Motor neuron (in vitro differentiated cells): ENCODE measurements around the gene S1PR2. TPM values are rescaled to one million over a fixed set of nuclear protein-coding genes. Genes with fewer than 3 reads are reported as not detected.
A peak's percentile ranks its signal among the peaks of the same experiment; 100 is the strongest.
"Not testable (repeated sequence)": the region's sequence is repeated elsewhere in the genome, so short reads cannot be mapped to it uniquely, and the experiment has no call there.

Experiments used
- ATAC-seq, 8 experiments: fragments of 200-7000 bp; cut with Tn5 transposase; replicated peaks in 6 of 8; 2 replicates each; pipeline ENCODE4 v1.8.0; 2021; ENCODE audit warnings: mild to moderate bottlenecking in 8 of 8, moderate library complexity in 8 of 8
- H3K27ac ChIP-seq, 2 donors: fragments of 250-450 bp; sonication (Bioruptor Pico); 2 replicates each; pipeline ENCODE4 v1.9.0; 2021; ENCODE audit warnings: antibody characterized with exemption in 2 of 2, mild to moderate bottlenecking in 2 of 2, moderate library complexity in 1 of 2
- H3K4me1 ChIP-seq, 2 donors: fragments of 250-450 bp; sonication (Bioruptor Pico); replicated peaks in 1 of 2; 2 replicates each; pipeline ENCODE4 v1.6.1; 2021; ENCODE audit warnings: antibody characterized with exemption in 2 of 2, mild to moderate bottlenecking in 2 of 2, moderate library complexity in 1 of 2
- H3K4me3 ChIP-seq, 5 donors: fragments of 250-450 bp; sonication (Bioruptor Pico); 2 replicates each; pipeline ENCODE4 v1.9.0; 2021; ENCODE audit warnings: antibody characterized with exemption in 5 of 5, mild to moderate bottlenecking in 5 of 5, moderate library complexity in 4 of 5
- WGBS, 10 experiments: fragments of 450-650 bp; shearing (Covaris generic); methylation state at CpG; one replicate each; pipeline ENCODE4 v1.0.0; 2022; 5-methylcytosine and 5-hydroxymethylcytosine counted together
- in situ Hi-C, 9 experiments: fragments of 400-800 bp; cut with MboI; loops; one replicate each; pipeline ENCODE4 v1.15.0; 2021; ENCODE audit warnings: low sequenced_read_pairs in 9 of 9, low pct_unique_long_range_greater_than_20kb in 2 of 9; ENCODE audit not compliant: unreplicated experiment in 9 of 9
- total RNA-seq, 8 experiments: library from RNA; unstranded; fragments of 300-600 nt; gene quantifications; 2 replicates each; pipeline versions ENCODE4 v1.2.3 to v1.2.4, GENCODE V29; 2022

S1PR2 gene
- total RNA-seq, 8 experiments from 2014 or later = 1.5 to 14.8 (median 10.1) TPM

DNA sequence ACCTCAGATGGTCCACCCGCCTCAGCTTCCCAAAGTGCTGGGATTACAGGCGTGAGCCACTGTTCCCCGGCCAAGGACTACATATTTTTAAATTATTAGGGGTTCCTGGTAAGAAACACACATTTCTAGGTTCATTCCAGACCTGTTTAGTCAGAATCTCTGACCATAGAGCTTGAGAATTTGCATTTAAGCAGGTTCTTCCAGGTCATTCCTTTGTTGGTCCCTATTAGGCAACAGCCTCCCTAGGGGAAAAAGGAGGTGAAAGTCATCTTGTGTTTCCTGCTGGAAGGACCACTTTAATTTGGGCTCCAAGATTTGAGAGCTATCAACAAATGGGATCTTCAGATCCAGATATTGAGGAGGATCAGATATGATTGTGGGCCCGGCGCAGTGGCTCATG is 16.3 kb downstream of the S1PR2 start:
- no peak overlapping the region for H3K4me3 ChIP-seq
- in situ Hi-C loops = no loop called here
- ATAC-seq = no peak
- WGBS, 10 experiments = 70 to 100% (median 92%) methylated on average over 1 to 5 of the region's 5 CpGs; no CpG with 5 or more reads in 3 of the 10 experiments
- no peaks in the 10 kb centered on the region for H3K4me1 ChIP-seq
- H3K27ac ChIP-seq = no peak overlapping the region

GRCh38 chr19:10211691-10212090 is 19.4 kb downstream of the S1PR2 start:
- 51 to 90% (median 75%) methylated on average over 1 to 5 of the region's 6 CpGs; no CpG with 5 or more reads in 4 of the 10 experiments for WGBS, 10 experiments
- no peak overlapping the region for H3K4me3 ChIP-seq

DNA sequence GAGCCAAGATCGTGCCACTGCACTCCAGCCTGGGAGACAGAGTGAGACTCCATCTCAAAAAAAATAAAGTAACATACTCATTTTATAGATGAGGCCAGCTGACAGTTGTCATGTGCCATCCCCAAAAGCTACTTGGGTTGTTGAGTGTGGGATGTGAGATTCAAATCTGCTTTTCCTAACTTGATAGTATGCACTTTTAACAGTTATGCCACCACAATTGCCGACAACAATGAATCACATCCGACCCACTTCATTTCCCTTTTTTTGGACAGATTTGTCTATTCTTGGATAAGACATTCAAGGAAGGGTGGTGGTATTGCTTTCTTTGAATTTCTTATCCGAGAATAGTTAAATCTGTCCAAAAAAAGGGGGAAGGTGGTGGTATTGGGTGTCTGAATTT is 20.1 kb downstream of the S1PR2 start:
- Histone ChIP-seq H3K27ac (no peak overlapping the region), H3K4me1 (no peaks in the 10 kb centered on the region), H3K4me3 (no peak overlapping the region)
- in situ Hi-C loops = no loop called here
- 50 to 100% (median 83%) methylated on average over 1 to 4 of the region's 4 CpGs; no CpG with 5 or more reads in 2 of the 10 experiments for WGBS, 10 experiments
- no peak for ATAC-seq

More at GRCh38 chr19:10211691-10212090, 19.4 kb downstream of the S1PR2 start:
- Histone ChIP-seq H3K27ac (no peak overlapping the region), H3K4me1 (no peaks in the 10 kb centered on the region)
- ATAC-seq = no peak
- in situ Hi-C loops = no loop called here

- 17 to 65% (median 41%) methylated on average over 1 to 4 of the region's 4 CpGs; no CpG with 5 or more reads in 1 of the 10 experiments for whole genome bisulfite sequencing, 10 experiments
- Histone ChIP-seq H3K27ac (no peak overlapping the region), H3K4me3 (no peak overlapping the region), H3K4me1 (no peaks in the 10 kb centered on the region)
- peak in 2 of 8 experiments; percentile 59 to 70 for ATAC-seq
- in situ Hi-C loops = no loop called here
These were observed 21.8 kb downstream of the S1PR2 start for GRCh38 chr19:10209315-10209714.

DNA sequence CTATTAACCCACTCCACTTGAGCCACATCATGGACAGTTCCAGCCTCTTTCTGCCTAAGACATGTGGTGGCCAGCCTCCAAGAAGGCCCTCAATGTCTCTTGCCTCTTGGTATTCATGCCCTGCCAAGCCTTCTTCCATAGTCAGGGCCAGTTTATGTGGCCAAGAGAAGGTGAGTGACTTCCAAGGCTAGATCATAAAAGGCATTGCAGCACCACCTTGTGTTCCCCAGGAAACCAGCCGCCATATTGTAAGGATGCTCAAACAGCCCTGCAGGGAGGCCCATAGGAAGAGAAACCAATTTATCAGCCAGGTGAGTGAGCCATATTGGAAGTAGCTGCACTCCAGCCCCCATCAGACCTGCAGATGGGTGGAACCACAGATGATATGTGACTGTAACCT is 24.1 kb downstream of the S1PR2 start:
- Histone ChIP-seq H3K4me1 (no peaks in the 10 kb centered on the region), H3K27ac (no peak overlapping the region), H3K4me3 (no peak overlapping the region)
- in situ Hi-C loops = no loop called here
- no peak for ATAC-seq
- 80 to 100% (median 100%) methylated on average over 1 of the region's 1 CpG; no CpG with 5 or more reads in 7 of the 10 experiments for WGBS, 10 experiments

DNA sequence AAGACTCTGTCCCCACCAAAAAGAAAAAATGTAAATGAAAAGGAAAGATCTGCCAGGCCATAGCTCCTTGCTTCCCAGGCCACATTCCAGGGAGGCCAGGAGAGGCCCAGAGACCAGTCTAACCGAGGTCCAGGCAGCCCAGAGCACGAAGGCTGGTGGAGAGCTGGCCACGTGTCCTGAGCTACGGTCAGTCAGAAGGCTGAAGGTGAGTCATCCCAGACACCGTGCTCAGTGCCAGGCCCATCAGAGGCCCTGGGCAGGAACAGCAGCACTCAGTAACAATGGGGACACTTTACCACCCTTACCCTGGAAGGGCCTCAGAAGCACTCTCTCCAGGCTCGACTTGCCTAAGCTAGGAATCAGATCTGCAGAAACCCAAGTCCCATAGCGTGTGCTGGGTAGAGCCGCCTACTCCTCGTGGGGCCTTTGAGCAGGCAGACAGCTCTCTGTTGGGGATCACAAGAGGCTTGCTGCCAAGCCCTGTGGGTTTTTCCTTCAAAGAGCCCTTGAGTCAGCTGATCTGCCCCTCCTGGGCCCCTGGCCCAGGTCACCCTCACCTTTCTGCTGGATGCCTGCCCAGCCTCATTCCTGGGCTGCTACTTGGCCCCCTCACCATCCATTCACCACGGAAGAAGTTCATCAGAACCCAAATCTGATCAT is 24.8 kb downstream of the S1PR2 start:
- peak in 7 of 8 experiments; percentile 38 to 90 (median 46) for ATAC-seq
- in situ Hi-C loops = no loop called here
- WGBS, 10 experiments = 66 to 100% (median 82%) methylated on average over 1 to 6 of the region's 10 CpGs; no CpG with 5 or more reads in 5 of the 10 experiments
- H3K27ac ChIP-seq = no peak overlapping the region
- H3K4me3 ChIP-seq = no peak overlapping the region
- H3K4me1 ChIP-seq = no peaks in the 10 kb centered on the region

GRCh38 chr19:10205636-10206035 is 25.5 kb downstream of the S1PR2 start:
- no peak for ATAC-seq
- in situ Hi-C loops = no loop called here
- 60 to 100% (median 92%) methylated on average over 1 to 4 of the region's 4 CpGs; no CpG with 5 or more reads in 2 of the 10 experiments for WGBS, 10 experiments
- Histone ChIP-seq H3K4me1 (no peaks in the 10 kb centered on the region), H3K4me3 (no peak overlapping the region), H3K27ac (no peak overlapping the region)

DNA sequence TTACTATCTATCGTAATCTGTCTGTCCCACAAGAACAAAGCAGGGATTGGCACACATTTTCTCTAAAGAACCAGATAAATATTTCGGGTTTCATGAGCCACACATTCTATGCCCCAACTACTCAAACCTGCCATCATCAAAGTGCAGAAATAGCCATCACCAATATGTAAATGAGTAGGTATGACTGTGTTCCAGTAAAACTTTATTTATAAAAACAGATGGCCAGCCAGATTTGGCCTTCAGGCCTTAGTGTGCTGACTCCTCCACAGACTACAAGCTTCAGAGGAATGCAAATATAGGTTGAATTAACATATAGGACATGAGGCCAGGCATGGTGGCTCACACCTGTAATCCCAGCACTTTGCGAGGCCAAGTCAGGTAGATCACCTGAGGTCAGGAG is 27.4 kb downstream of the S1PR2 start:
- H3K4me3 ChIP-seq = no peak overlapping the region
- H3K4me1 ChIP-seq = no peaks in the 10 kb centered on the region
- H3K27ac ChIP-seq = no peak overlapping the region
- 25 to 100% (median 78%) methylated on average over 1 to 2 of the region's 3 CpGs; no CpG with 5 or more reads in 4 of the 10 experiments for WGBS, 10 experiments
- in situ Hi-C loops = no loop called here
- no peak for ATAC-seq

- WGBS, 10 experiments = 0 to 100% (median 75%) methylated on average over 1 to 3 of the region's 3 CpGs; no CpG with 5 or more reads in 4 of the 10 experiments
- Histone ChIP-seq H3K4me1 (no peaks in the 10 kb centered on the region), H3K27ac (no peak overlapping the region), H3K4me3 (no peak overlapping the region)
- no peak for ATAC-seq
- in situ Hi-C loops = no loop called here
These were observed 30.0 kb downstream of the S1PR2 start for GRCh38 chr19:10201176-10201575.

DNA sequence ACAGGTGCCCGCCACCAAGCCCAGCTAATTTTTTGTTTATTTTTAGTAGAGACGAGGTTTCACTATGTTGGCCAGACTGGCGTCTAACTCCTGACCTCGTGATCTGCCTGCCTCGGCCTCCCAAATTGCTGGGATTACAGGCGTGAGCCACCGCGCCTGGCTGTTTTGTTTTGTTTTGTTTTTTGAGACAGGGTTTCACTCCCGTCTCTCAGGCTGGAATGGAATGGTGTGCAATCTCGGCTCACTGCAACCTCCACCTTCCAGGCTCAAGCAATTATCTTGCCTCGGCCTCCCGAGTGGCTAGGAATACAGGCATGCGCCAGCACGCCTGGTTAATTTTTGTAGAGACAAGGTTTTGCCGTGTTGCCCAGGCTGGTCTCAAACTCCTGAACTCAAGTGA is 31.0 kb downstream of the S1PR2 start:
- 70 to 100% (median 89%) methylated on average over 2 to 11 of the region's 15 CpGs; no CpG with 5 or more reads in 5 of the 10 experiments for WGBS, 10 experiments
- in situ Hi-C loops, H3K4me1 ChIP-seq, H3K27ac ChIP-seq, H3K4me3 ChIP-seq, ATAC-seq: not testable (repeated sequence)

- H3K27ac ChIP-seq, ATAC-seq, H3K4me1 ChIP-seq, in situ Hi-C loops, H3K4me3 ChIP-seq: not testable (repeated sequence)
- 51 to 87% (median 67%) methylated on average over 3 to 10 of the region's 11 CpGs for WGBS, 10 experiments
These were observed 32.1 kb downstream of the S1PR2 start for GRCh38 chr19:10198889-10199644.

DNA sequence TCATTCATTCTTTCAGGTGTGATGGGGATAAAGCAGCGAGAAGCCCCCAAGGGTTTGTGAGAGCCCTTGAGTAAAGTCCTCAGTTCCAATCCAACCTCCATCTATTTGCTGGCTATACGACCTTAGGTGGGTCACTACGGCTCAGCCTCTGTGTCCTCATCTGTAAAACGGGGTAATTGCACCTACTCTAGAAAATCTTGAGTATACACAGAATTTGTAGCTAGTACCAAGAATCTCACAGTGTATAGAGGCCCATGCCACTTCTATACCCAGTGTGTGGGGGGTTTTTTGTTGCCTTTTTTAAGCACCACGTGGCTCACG is 36.0 kb downstream of the S1PR2 start:
- 21 to 93% (median 48%) methylated on average over 2 to 5 of the region's 6 CpGs; no CpG with 5 or more reads in 2 of the 10 experiments for WGBS, 10 experiments
- H3K27ac ChIP-seq = no peak overlapping the region
- peak overlapping the region; percentile 92 to 100 (median 99) for H3K4me3 ChIP-seq
- ATAC-seq = peak in 3 of 8 experiments; percentile 6 to 31 (median 6)
- in situ Hi-C loops = no loop called here
- peaks cover 5 to 7% of the 10 kb centered on the region in 2 donors for H3K4me1 ChIP-seq

- 3% methylated on average over 6 of the region's 71 CpGs; no CpG with 5 or more reads in 9 of the 10 experiments for WGBS, 10 experiments
- H3K27ac ChIP-seq = peak within 1 kb of the TSS; percentile 85 to 90
- peaks cover 5 to 7% of the 10 kb centered on the region in 2 donors for H3K4me1 ChIP-seq
- H3K4me3 ChIP-seq = peak within 1 kb of the TSS; percentile 92 to 100 (median 99)
- in situ Hi-C loops = no loop called here
- peak; percentile 92 to 98 (median 97) for ATAC-seq
These were observed 36.5 kb downstream of the S1PR2 start, which contains the start of gene DNMT1 for GRCh38 chr19:10194500-10195198. Gene DNMT1, minus strand, starts transcription at chr19:10194953. Its CDS starts 54 bp downstream, at chr19:10194899.
